Measurements from ENCODE around the gene PIGU. TPM values are rescaled to one million over a fixed set of nuclear protein-coding genes. Genes with fewer than 3 reads are reported as not detected.
A peak's percentile ranks its signal among the peaks of the same experiment; 100 is the strongest.
"Not testable (repeated sequence)": the region's sequence is repeated elsewhere in the genome, so short reads cannot be mapped to it uniquely, and the experiment has no call there.

PIGU gene
- total RNA-seq, 1 donor from 2014 or later, result 40.1 TPM

DNA sequence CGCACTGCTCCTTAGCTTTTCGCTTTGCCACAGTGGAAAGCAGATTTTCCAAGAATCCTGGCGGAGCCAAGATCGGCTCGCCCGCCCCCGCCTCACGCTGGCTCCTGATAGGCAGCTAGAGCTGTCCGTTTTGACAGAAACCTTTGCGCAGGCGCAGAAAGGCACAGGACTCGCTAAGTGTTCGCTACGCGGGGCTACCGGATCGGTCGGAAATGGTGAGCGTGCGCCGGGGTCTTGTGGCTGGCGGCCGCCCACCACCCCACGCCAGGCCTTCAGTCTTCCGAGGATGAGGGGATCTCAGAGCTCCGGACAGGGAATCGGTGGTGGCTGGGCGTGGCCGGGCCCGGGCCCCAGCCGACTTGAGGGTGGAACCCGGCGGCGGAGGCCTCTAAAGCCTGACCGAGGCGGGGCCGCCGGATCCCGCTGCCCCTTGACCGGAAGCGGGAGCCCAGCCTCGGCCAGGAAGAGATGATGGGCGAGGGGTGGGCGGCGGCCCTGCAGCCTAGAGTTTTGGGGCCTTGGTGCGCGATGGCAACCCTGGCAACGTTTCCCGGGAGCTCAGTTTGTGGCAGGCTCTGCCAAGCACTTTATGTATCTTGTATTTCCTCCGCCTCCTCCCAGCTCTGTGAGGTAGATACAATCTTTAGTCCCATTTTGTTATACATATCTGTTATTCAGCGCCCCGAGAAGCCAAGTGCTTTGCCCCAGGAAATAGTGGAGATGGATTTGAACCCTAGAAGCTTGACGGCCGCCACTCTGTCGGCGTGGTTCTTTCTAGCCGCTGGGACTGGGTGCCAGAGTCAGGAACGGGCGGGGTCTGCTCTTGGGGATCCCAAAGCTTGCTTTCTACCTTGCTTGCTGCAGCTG is 160.4 kb downstream of the PIGU start, which contains the start of gene DYNLRB1:
Gene DYNLRB1 (plus strand): TSS at position 176 of the 867 bp plus-strand sequence. CDS start 37 bp downstream, at position 213.
- H3K9ac ChIP-seq, result peak within 1 kb of the TSS; percentile 84
- Mint-ChIP-seq H3K4me1 (peaks cover 31% of the 10 kb centered on the region), H3K27me3 (ENCODE audit: insufficient read depth, low read depth) (peaks cover 3% of the 10 kb centered on the region), H3K9me3 (peaks cover 2% of the 10 kb centered on the region), H3K27ac (peak within 1 kb of the TSS; percentile 99), H3K4me3 (peak within 1 kb of the TSS; percentile 99), H3K36me3 (peaks cover 10% of the 10 kb centered on the region)
- H4K20me1 ChIP-seq (ENCODE audit: low read depth), result peaks cover 38% of the 10 kb centered on the region
- no peaks in the 10 kb centered on the region for H3K9me3 ChIP-seq (ENCODE audit: low read depth)
- TF ChIP-seq, protein P1, sequence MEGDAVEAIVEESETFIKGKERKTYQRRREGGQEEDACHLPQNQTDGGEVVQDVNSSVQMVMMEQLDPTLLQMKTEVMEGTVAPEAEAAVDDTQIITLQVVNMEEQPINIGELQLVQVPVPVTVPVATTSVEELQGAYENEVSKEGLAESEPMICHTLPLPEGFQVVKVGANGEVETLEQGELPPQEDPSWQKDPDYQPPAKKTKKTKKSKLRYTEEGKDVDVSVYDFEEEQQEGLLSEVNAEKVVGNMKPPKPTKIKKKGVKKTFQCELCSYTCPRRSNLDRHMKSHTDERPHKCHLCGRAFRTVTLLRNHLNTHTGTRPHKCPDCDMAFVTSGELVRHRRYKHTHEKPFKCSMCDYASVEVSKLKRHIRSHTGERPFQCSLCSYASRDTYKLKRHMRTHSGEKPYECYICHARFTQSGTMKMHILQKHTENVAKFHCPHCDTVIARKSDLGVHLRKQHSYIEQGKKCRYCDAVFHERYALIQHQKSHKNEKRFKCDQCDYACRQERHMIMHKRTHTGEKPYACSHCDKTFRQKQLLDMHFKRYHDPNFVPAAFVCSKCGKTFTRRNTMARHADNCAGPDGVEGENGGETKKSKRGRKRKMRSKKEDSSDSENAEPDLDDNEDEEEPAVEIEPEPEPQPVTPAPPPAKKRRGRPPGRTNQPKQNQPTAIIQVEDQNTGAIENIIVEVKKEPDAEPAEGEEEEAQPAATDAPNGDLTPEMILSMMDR (IDR thresholded peaks at IDR 0.05), result no peak
- TF ChIP-seq EZH2 (IDR thresholded peaks at IDR 0.05), result peak; percentile 7
- H3K79me2 ChIP-seq (ENCODE audit: low read depth), result peaks cover 50% of the 10 kb centered on the region
- peak within 1 kb of the TSS; percentile 82 for H3K4me2 ChIP-seq
- peaks cover 3% of the 10 kb centered on the region for H3K4me1 ChIP-seq
- peak within 1 kb of the TSS; percentile 79 for H3K4me3 ChIP-seq
- no peaks in the 10 kb centered on the region for H3K27me3 ChIP-seq
- no peaks in the 10 kb centered on the region for H3K36me3 ChIP-seq
- H3F3A ChIP-seq (ENCODE audit: low read depth), result peaks cover 26% of the 10 kb centered on the region
- DNase-seq (ENCODE audit: low spot score), result peak; percentile 100
- H2AFZ ChIP-seq (replicated peaks), result peak within 1 kb of the TSS; percentile 87
- peak within 1 kb of the TSS; percentile 86 for H3K27ac ChIP-seq

DNA sequence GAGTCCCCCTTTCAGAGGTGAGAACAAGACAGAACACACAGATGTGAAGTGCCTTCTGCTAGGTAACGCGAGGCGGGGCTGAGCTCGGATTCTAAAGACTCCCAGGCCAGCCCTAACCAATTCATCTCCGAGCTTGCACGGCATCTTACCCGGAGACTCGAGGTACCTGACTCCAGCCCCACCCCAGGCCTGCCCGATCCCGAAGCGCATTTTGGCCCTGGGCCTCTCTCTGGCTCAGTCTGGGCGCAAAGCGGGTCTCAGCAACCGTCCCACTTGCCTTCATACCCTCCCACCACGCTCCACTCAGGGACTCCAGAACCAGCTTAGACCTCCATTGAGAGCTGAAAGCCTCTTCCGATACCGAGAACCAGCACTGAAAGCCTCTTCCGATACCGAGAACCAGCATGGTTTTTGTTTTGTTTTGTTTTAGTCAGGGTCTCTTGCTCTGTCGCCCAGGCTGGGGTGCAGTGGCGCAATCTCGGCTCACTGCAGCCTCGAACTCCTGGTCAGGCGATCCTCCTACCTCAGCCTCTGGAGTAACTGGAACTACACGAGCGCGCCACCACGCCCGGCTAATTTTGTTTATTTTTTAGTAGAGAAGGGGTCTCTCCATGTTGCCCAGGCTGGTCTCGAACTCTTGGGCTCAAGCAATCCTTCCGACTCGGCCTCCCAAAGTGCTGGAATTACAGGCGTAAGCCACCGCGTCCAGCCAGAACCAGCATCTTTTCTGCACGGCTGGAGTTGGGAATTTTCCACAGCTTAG is 161.2 kb downstream of the PIGU start:
- Histone ChIP-seq H3K27ac (peak overlapping the region; percentile 84), H3K79me2 (ENCODE audit: low read depth) (peaks cover 41% of the 10 kb centered on the region), H3K4me2 (peak overlapping the region; percentile 82), H3K9me3 (ENCODE audit: low read depth) (no peaks in the 10 kb centered on the region), H3K9ac (peak overlapping the region; percentile 84), H3K4me3 (peak overlapping the region; percentile 79), H4K20me1 (ENCODE audit: low read depth) (peaks cover 30% of the 10 kb centered on the region), H3F3A (ENCODE audit: low read depth) (peaks cover 26% of the 10 kb centered on the region), H3K27me3 (no peaks in the 10 kb centered on the region), H2AFZ (replicated peaks) (peak overlapping the region; percentile 87), H3K36me3 (no peaks in the 10 kb centered on the region), H3K4me1 (peaks cover 3% of the 10 kb centered on the region)
- Mint-ChIP-seq H3K4me3 (peak overlapping the region; percentile 99), H3K4me1 (peaks cover 33% of the 10 kb centered on the region), H3K9me3 (peaks cover 2% of the 10 kb centered on the region), H3K27ac (peak overlapping the region; percentile 99), H3K27me3 (ENCODE audit: insufficient read depth, low read depth) (peaks cover 3% of the 10 kb centered on the region), H3K36me3 (peaks cover 7% of the 10 kb centered on the region)
- peak; percentile 17 for TF ChIP-seq EZH2 (IDR thresholded peaks at IDR 0.05)
- TF ChIP-seq EZH2phosphoT487 (IDR thresholded peaks at IDR 0.05), result no peak
- peak; percentile 88 for DNase-seq (ENCODE audit: low spot score)

DNA sequence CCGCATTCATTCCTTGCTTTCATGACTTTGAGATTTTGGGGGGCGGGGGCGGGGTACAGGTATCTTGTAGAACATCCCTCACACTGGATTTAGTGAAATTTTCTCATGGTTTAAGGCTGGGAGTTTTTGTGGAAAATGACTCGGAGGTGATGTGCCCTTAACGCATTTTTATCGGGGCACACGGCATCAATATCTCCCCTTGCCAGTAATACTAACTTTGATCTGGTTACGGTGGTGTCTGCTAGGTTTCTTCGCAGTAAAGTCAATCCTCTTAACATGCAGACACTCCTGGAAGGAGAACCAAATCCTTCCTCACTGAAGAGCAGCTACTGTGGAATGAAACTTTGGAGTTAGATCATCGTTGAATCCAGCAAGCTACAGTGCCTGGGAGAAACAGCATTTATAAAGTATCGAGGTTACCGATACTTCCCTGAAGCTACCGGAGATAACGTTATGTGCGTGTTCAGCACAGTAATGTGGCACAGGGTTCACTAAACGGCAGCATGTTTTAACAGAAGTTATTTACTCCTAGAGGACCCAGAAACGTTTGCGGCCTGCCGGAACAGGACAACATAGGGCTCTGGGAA is 161.9 kb downstream of the PIGU start:
- Histone ChIP-seq H2AFZ (replicated peaks) (no peak overlapping the region), H3K27me3 (no peaks in the 10 kb centered on the region), H3K4me3 (peak overlapping the region; percentile 79), H3F3A (ENCODE audit: low read depth) (peaks cover 26% of the 10 kb centered on the region), H3K9me3 (ENCODE audit: low read depth) (no peaks in the 10 kb centered on the region), H3K9ac (peak overlapping the region; percentile 28), H3K27ac (peak overlapping the region; percentile 84), H3K4me1 (peaks cover 3% of the 10 kb centered on the region), H3K4me2 (peak overlapping the region; percentile 82), H3K79me2 (ENCODE audit: low read depth) (peaks cover 35% of the 10 kb centered on the region), H3K36me3 (no peaks in the 10 kb centered on the region), H4K20me1 (ENCODE audit: low read depth) (peaks cover 23% of the 10 kb centered on the region)
- H3K27ac Mint-ChIP-seq, result peak overlapping the region; percentile 99
- peaks cover 3% of the 10 kb centered on the region for H3K27me3 Mint-ChIP-seq (ENCODE audit: insufficient read depth, low read depth)
- H3K9me3 Mint-ChIP-seq, result peaks cover 2% of the 10 kb centered on the region
- peak overlapping the region; percentile 99 for H3K4me3 Mint-ChIP-seq
- TF ChIP-seq EZH2phosphoT487 (IDR thresholded peaks at IDR 0.05) (no peak), EZH2 (IDR thresholded peaks at IDR 0.05) (no peak)
- TF ChIP-seq, protein P1 (IDR thresholded peaks at IDR 0.05), result no peak
- peaks cover 8% of the 10 kb centered on the region for H3K36me3 Mint-ChIP-seq
- DNase-seq (ENCODE audit: low spot score), result no peak
- H3K4me1 Mint-ChIP-seq, result peaks cover 33% of the 10 kb centered on the region

DNA sequence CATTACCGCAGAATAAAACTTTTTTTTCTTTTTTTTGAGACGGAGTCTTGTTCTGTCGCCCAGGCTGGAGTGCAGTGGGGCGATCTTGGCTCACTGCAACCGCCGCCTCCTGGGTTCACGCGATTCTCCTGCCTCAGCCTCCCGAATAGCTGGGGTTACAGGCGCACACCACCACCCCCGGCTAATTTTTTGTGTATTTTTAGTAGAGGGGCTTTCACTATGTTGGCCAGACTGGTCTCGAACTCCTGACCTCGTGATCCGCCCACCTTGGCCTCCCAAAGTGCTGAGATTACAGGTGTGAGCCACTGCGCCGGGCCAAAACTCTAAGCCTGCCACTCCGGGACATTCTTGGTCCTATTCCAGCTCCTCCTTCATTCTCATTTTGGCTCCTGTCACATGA is 162.9 kb downstream of the PIGU start:
- H3K4me3 Mint-ChIP-seq, result peak overlapping the region; percentile 64
- peaks cover 33% of the 10 kb centered on the region for H3K4me1 Mint-ChIP-seq
- not testable (repeated sequence) for H3K27ac Mint-ChIP-seq

More for the DNA sequence above, 162.9 kb downstream of the PIGU start:
- peaks cover 26% of the 10 kb centered on the region for H3F3A ChIP-seq (ENCODE audit: low read depth)
- not testable (repeated sequence) for H3K27me3 ChIP-seq; H3K27me3 Mint-ChIP-seq (ENCODE audit: insufficient read depth, low read depth); H3K4me2 ChIP-seq; H3K27ac ChIP-seq; H3K36me3 ChIP-seq; H3K4me3 ChIP-seq; H3K4me1 ChIP-seq; H3K9me3 Mint-ChIP-seq; DNase-seq (ENCODE audit: low spot score); H2AFZ ChIP-seq (replicated peaks); H3K9ac ChIP-seq; H3K9me3 ChIP-seq (ENCODE audit: low read depth); H3K36me3 Mint-ChIP-seq
- peaks cover 25% of the 10 kb centered on the region for H3K79me2 ChIP-seq (ENCODE audit: low read depth)
- H4K20me1 ChIP-seq (ENCODE audit: low read depth), result peaks cover 19% of the 10 kb centered on the region
